OCI-LY7 (cell line): Measurements from ENCODE around the gene TWF2. TPM values are rescaled to one million over a fixed set of nuclear protein-coding genes. Genes with fewer than 3 reads are reported as not detected.

Experiments
- BruUV-seq: library from RNA; stranded (reverse); fragments of 400-500 nt; replicated peaks from 2 replicates; lab custom pipeline; 2021; lab: Mats Ljungman, UMichigan
- CTCF ChIA-PET: fragments of 300-600 bp; sonication (Branson Sonifier 250); formaldehyde crosslinking; loops from one replicate; lab custom pipeline; 2022; ENCODE audit warnings: antibody characterized with exemption; ENCODE audit not compliant: unreplicated experiment; lab: Charles Lee
- POLR2A ChIA-PET: fragments of 300-600 bp; sonication (Branson Sonifier 250); formaldehyde crosslinking; loops from one replicate; lab custom pipeline; 2022; ENCODE audit warnings: antibody characterized with exemption; lab: Charles Lee
- DNase-seq: peaks from one replicate; pipeline ENCODE4 v3.0.0-alpha.2; 2015; ENCODE audit warnings: low spot score
- H2AFZ ChIP-seq: fragments of 200-600 bp; sonication (generic), shearing (Covaris generic); 2 replicates; pipeline ENCODE4 v1.6.1; 2014; ENCODE audit warnings: mild to moderate bottlenecking, antibody characterized with exemption, low read length, moderate library complexity
- H3K27ac ChIP-seq: fragments of 200-600 bp; sonication (generic); 2 replicates; pipeline ENCODE4 v1.5.1; 2014; ENCODE audit warnings: mixed run types, low read depth, mild to moderate bottlenecking, moderate library complexity, low read length, inconsistent platforms; ENCODE audit not compliant: poor library complexity, severe bottlenecking
- H3K36me3 ChIP-seq: fragments of 200-600 bp; sonication (generic); 2 replicates; pipeline ENCODE4 v1.6.1; 2014; ENCODE audit warnings: mild to moderate bottlenecking, antibody characterized with exemption, low read length, moderate library complexity, mixed read lengths; ENCODE audit not compliant: insufficient read depth
- H3K4me1 ChIP-seq: fragments of 200-600 bp; sonication (generic); 2 replicates; pipeline ENCODE4 v1.5.1; 2014; ENCODE audit warnings: mild to moderate bottlenecking, low read length; ENCODE audit not compliant: insufficient read depth, poor library complexity, severe bottlenecking
- H3K4me2 ChIP-seq: fragments of 200-600 bp; sonication (generic); 2 replicates; pipeline ENCODE4 v1.6.1; 2014; ENCODE audit warnings: mild to moderate bottlenecking, low read length
- H3K4me3 ChIP-seq: fragments of 200-600 bp; sonication (generic); 2 replicates; pipeline ENCODE4 v1.5.1; 2014; ENCODE audit warnings: mild to moderate bottlenecking, low read depth, low read length; ENCODE audit not compliant: poor library complexity, severe bottlenecking
- H3K79me2 ChIP-seq: fragments of 200-600 bp; sonication (generic); 2 replicates; pipeline ENCODE4 v1.6.1; 2016; ENCODE audit warnings: low read depth, mild to moderate bottlenecking, low read length, moderate library complexity, mixed read lengths; ENCODE audit not compliant: insufficient read depth
- H3K9me2 ChIP-seq: fragments of 200-600 bp; sonication (generic); 2 replicates; pipeline ENCODE4 v1.6.1; 2016; ENCODE audit warnings: mild to moderate bottlenecking, low read length, mixed read lengths; ENCODE audit not compliant: insufficient read depth
- H3K9me3 ChIP-seq: fragments of 200-600 bp; sonication (generic); 2 replicates; pipeline ENCODE4 v1.6.1; 2014; ENCODE audit warnings: mild to moderate bottlenecking, mixed run types, low read length, mixed read lengths
- H4K20me1 ChIP-seq: fragments of 200-600 bp; sonication (generic); 2 replicates; pipeline ENCODE4 v1.6.1; 2014; ENCODE audit warnings: mild to moderate bottlenecking, antibody characterized with exemption, low read length, moderate library complexity, mixed read lengths; ENCODE audit not compliant: insufficient read depth
- EZH2phosphoT487 ChIP-seq: fragments of 200-600 bp; sonication (generic); IDR thresholded peaks from 2 replicates; pipeline ENCODE4 v1.6.1; 2018; ENCODE audit warnings: low read depth, borderline replicate concordance, mild to moderate bottlenecking, mixed run types, antibody characterized with exemption, low read length, moderate library complexity, mixed read lengths
- intact Hi-C: fragments of 100-400 bp; cut with micrococcal nuclease; formaldehyde crosslinking; loops from one replicate; pipeline ENCODE4 v1.10.0; 2022; ENCODE audit not compliant: unreplicated experiment
- total RNA-seq, 2 experiments: library from RNA; depleted of rRNA in 1 of 2; stranded (reverse); fragments of >200 nt in 1 of 2; shearing (Covaris generic) in 1 of 2; gene quantifications; 2 replicates each; pipeline ENCODE4 v1.2.3, GENCODE V29; 2014 to 2022
- TF ChIP-seq, protein P1 (sequence below): fragments of 200-600 bp; sonication (generic); conservative IDR thresholded peaks from 2 replicates; pipeline ENCODE4 v1.5.1; 2014; ENCODE audit warnings: mild to moderate bottlenecking, antibody characterized with exemption, low read length, moderate library complexity, mixed read lengths

The TWF2 gene
- total RNA-seq, 2 experiments from 2014 or later: 52.8 to 64.9 TPM

- H3K9me3 ChIP-seq: no peaks in the 10 kb centered on the region
- no peak for TF ChIP-seq EZH2phosphoT487
- TF ChIP-seq, protein P1, sequence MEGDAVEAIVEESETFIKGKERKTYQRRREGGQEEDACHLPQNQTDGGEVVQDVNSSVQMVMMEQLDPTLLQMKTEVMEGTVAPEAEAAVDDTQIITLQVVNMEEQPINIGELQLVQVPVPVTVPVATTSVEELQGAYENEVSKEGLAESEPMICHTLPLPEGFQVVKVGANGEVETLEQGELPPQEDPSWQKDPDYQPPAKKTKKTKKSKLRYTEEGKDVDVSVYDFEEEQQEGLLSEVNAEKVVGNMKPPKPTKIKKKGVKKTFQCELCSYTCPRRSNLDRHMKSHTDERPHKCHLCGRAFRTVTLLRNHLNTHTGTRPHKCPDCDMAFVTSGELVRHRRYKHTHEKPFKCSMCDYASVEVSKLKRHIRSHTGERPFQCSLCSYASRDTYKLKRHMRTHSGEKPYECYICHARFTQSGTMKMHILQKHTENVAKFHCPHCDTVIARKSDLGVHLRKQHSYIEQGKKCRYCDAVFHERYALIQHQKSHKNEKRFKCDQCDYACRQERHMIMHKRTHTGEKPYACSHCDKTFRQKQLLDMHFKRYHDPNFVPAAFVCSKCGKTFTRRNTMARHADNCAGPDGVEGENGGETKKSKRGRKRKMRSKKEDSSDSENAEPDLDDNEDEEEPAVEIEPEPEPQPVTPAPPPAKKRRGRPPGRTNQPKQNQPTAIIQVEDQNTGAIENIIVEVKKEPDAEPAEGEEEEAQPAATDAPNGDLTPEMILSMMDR: no peak
- no peak for DNase-seq
- intact Hi-C loops: no loop called here
- ChIA-PET POLR2A (no interaction called here), CTCF (no interaction called here)
- no peak overlapping the region for H2AFZ ChIP-seq
- peaks cover 96% of the 10 kb centered on the region for H3K36me3 ChIP-seq
- H3K9me2 ChIP-seq: no peaks in the 10 kb centered on the region
- peaks cover 13% of the 10 kb centered on the region; the same call in 1 of the 2 replicates for H3K79me2 ChIP-seq
- H3K4me3 ChIP-seq: no peak overlapping the region
- no peaks in the 10 kb centered on the region for H4K20me1 ChIP-seq
- H3K27ac ChIP-seq: no peak overlapping the region
- no peak overlapping the region for H3K4me2 ChIP-seq
- BruUV-seq: no TSS peak
- peaks cover 17% of the 10 kb centered on the region for H3K4me1 ChIP-seq
Observed at GRCh38 chr3:52257911-52258310, 19.0 kb upstream of the TWF2 start.

DNA sequence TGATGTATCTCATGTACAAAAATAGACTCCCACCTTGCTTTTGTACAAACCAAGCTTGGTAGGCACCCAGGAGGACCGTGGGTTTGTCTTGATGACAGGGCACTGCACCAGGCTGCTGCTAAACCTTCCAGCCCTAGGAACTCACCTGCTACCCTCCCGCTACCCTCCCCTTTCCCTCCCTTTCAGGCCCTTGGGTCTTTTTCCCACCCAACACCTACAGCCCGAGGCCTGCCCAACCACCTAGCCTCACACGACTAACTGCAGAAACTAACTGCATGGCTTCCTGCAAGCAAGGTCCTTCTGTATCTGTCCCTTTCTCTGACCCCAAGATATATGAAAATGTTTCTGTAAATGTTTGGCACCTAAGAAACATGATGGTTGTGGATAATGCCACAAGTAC, 17.7 kb upstream of the TWF2 start:
- intact Hi-C loops: no loop called here
- no peak for TF ChIP-seq EZH2phosphoT487
- TF ChIP-seq, protein P1: no peak
- Histone ChIP-seq H3K79me2 (peaks cover 8% of the 10 kb centered on the region; the same call in 1 of the 2 replicates), H3K4me2 (no peak overlapping the region), H4K20me1 (no peaks in the 10 kb centered on the region), H3K9me3 (no peaks in the 10 kb centered on the region), H3K4me1 (peaks cover 23% of the 10 kb centered on the region), H3K27ac (no peak overlapping the region), H3K36me3 (peaks cover 96% of the 10 kb centered on the region), H2AFZ (no peak overlapping the region), H3K4me3 (no peak overlapping the region), H3K9me2 (no peaks in the 10 kb centered on the region)
- DNase-seq: no peak
- ChIA-PET POLR2A (interaction anchor here (1.3 kb wide), 1 partner anchor 31 kb away, joined by 3 read pairs; the partner anchor contains the start of gene TLR9), CTCF (no interaction called here)
- BruUV-seq: no TSS peak

DNA sequence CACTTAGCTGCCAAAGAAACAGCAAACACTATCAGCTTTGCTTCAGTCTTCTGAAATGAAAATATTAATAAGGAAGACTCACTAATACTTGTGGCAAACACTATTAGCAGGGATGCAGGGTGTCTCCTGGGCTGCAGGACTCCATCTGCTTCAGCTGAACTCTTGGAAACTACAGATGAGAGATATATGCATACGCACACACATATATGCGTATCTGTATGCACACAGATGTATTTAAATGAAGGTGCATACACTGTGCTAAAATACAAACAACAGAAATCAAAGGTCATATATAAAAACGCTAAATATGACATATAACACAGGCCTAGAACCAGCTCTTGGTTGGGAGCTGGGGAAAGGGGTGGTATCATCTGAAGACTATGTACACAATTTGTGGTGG, 17.2 kb upstream of the TWF2 start:
- Histone ChIP-seq H3K79me2 (peaks cover 4% of the 10 kb centered on the region; the same call in 1 of the 2 replicates), H2AFZ (no peak overlapping the region), H3K4me1 (peaks cover 23% of the 10 kb centered on the region), H3K4me3 (no peak overlapping the region), H3K9me2 (no peaks in the 10 kb centered on the region), H3K4me2 (no peak overlapping the region), H3K27ac (no peak overlapping the region), H3K36me3 (peaks cover 96% of the 10 kb centered on the region), H4K20me1 (no peaks in the 10 kb centered on the region), H3K9me3 (no peaks in the 10 kb centered on the region)
- ChIA-PET CTCF (no interaction called here), POLR2A (interaction anchor here (1.3 kb wide), 1 partner anchor 31 kb away, joined by 3 read pairs; the partner anchor contains the start of gene TLR9)
- no peak for TF ChIP-seq EZH2phosphoT487
- TF ChIP-seq, protein P1: no peak
- no peak for DNase-seq
- BruUV-seq: no TSS peak
- intact Hi-C loops: no loop called here
